Coronary artery (tissue), 2 donors: ENCODE measurements around the gene CHD9.
"Not testable (repeated sequence)": the region's sequence is repeated elsewhere in the genome, so short reads cannot be mapped to it uniquely, and the experiment has no call there.

Experiments used
- DNase-seq: peaks from one replicate; pipeline ENCODE4 v3.0.0-alpha.2; 2017; ENCODE audit warnings: low spot score
- H3K27ac ChIP-seq, 2 donors: fragments of 200-600 bp; sonication (generic); one replicate each; pipeline ENCODE4 v1.5.1; 2016 to 2019
- H3K4me3 ChIP-seq: fragments of 200-600 bp; sonication (generic); 2 replicates; pipeline ENCODE4 v1.5.1; 2016; ENCODE audit warnings: mild to moderate bottlenecking, moderate library complexity
- CTCF ChIP-seq: fragments of 200-600 bp; sonication (generic); IDR thresholded peaks from one replicate; pipeline ENCODE4 v1.5.1; 2019; ENCODE audit warnings: antibody characterized with exemption

CHD9 gene

GRCh38 chr16:53041320-53042051 lies 13.3 kb upstream of the CHD9 start:
- no peak for TF ChIP-seq CTCF
- Histone ChIP-seq H3K27ac (peak overlapping the region in 1 of 2 donors; percentile 40), H3K4me3 (no peak overlapping the region)
- DNase-seq: no peak

- no peak for TF ChIP-seq CTCF
- Histone ChIP-seq H3K4me3 (peak overlapping the region; percentile 34), H3K27ac (peak overlapping the region in 1 of 2 donors; percentile 40)
- DNase-seq: no peak
Measured at GRCh38 chr16:53042235-53042701, 12.5 kb upstream of the CHD9 start.

GRCh38 chr16:53043428-53043831 lies 11.4 kb upstream of the CHD9 start:
- H3K27ac ChIP-seq: peak overlapping the region in 1 of 2 donors; percentile 40
- DNase-seq: no peak
- peak overlapping the region; percentile 34 for H3K4me3 ChIP-seq

DNA sequence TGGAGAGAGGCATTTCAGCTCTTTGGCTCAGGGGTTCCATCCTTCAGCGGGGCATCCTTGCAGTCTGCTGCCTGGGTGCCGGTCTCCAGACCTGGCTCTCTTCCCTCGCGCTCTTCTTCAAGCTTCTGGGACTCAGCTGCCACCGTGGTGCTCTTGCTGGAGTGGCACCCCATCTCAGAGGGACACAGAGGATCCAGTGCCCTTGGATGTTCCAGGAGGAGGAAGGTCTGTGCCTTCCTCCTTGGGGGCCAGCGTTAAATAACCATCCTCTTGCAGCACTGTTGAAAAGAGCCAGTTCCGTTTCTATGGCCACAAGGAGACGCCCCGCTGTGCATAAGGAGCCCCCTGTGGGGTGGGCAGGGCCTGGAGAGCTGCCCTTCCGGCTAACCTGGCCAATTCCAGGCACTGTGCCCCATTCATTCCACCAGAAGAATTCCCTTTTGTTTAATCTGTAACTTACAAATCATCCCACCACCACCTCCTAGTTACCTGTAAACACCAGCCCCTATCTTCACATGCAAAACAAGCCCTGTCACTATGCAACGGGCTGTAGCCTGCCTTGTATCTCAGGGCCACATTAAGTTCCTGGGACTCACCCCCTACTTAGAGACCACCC lies 10.7 kb upstream of the CHD9 start:
- no peak for TF ChIP-seq CTCF
- H3K4me3 ChIP-seq: peak overlapping the region; percentile 34
- H3K27ac ChIP-seq: peak overlapping the region in 1 of 2 donors; percentile 40
- no peak for DNase-seq

More at GRCh38 chr16:53043428-53043831, 11.4 kb upstream of the CHD9 start:
- TF ChIP-seq CTCF: no peak

DNA sequence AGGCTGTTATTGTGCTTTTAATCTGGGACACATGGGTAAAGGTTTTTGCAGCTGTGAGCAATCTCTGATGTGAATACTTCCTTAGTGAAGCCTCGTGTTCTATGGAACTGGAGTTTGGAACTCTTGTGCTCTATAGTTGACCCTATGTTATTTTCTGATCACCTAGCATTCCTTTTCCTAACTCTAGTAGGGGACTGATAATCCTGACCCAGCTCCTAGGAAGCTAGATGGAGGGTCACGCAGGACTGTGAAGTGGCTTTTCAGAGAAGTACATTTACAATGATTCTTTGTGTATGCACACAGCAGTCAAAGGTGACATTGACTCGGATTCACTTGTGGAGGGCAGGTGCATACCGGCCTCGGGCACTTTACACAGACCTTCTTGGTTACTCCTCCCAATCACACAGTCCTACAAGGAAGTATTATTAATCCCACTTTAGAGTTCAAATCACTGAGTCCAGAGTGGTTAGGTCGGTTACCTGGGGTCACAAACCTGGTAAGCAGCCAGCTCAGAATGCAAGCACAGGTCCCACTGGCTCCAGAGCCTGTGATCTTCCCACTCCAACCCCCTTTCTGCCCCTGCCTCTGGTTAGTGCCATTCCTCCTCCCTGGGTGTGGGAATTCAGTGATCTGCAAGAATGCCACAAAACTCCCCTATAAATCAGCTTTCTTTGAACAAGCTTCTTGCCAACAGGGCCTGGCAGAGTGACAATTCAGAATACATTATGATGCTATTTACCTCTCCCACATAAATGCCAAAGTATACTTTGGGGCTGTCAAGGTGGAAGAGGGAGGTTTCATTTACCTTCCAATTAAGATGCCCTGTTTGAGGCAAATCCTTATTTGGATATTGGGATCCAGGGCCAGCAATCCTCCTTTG lies 9.2 kb upstream of the CHD9 start:
- Histone ChIP-seq H3K4me3 (no peak overlapping the region), H3K27ac (no peak overlapping the region)
- TF ChIP-seq CTCF: no peak
- no peak for DNase-seq

GRCh38 chr16:53047515-53047914 lies 7.3 kb upstream of the CHD9 start:
- H3K27ac ChIP-seq, H3K4me3 ChIP-seq, DNase-seq: not testable (repeated sequence)
